H9 (cell line): ENCODE data around the gene F5. TPM values are rescaled to one million over a fixed set of nuclear protein-coding genes. Genes with fewer than 3 reads are reported as not detected.

Source experiments
- DNase-seq: peaks from one replicate; pipeline ENCODE4 v3.0.0-alpha.2; 2017
- H2AFZ ChIP-seq: one replicate; pipeline ENCODE4 v1.6.1; 2013; ENCODE audit warnings: mild to moderate bottlenecking, low read length, control low read depth, moderate library complexity
- H2AK5ac ChIP-seq: 2 replicates; pipeline ENCODE4 v1.6.1; 2013; ENCODE audit warnings: low read length, control low read depth, mixed read lengths; ENCODE audit not compliant: insufficient read length
- H2BK120ac ChIP-seq: one replicate; pipeline ENCODE4 v1.6.1; 2013; ENCODE audit warnings: low read depth, mild to moderate bottlenecking, low read length, control low read depth, inconsistent platforms; ENCODE audit not compliant: poor library complexity, severe bottlenecking
- H2BK12ac ChIP-seq: 2 replicates; pipeline ENCODE4 v1.6.1; 2013; ENCODE audit warnings: low read length, control low read depth, mixed read lengths, low read depth; ENCODE audit not compliant: insufficient read length
- H2BK15ac ChIP-seq: 2 replicates; pipeline ENCODE4 v1.6.1; 2013; ENCODE audit warnings: low read depth, low read length, control low read depth
- H2BK20ac ChIP-seq: one replicate; pipeline ENCODE4 v1.6.1; 2013; ENCODE audit warnings: low read depth, mild to moderate bottlenecking, low read length, control low read depth, inconsistent platforms; ENCODE audit not compliant: poor library complexity, severe bottlenecking
- H2BK5ac ChIP-seq: 2 replicates; pipeline ENCODE4 v1.6.1; 2013; ENCODE audit warnings: low read length, control low read depth, mixed read lengths; ENCODE audit not compliant: insufficient read length
- H3K14ac ChIP-seq: 2 replicates; pipeline ENCODE4 v1.6.1; 2013; ENCODE audit warnings: low read length, control low read depth; ENCODE audit not compliant: insufficient read depth
- H3K18ac ChIP-seq: 2 replicates; pipeline ENCODE4 v1.6.1; 2013; ENCODE audit warnings: low read depth, mild to moderate bottlenecking, mixed read lengths, low read length, control low read depth; ENCODE audit not compliant: insufficient read length
- H3K23ac ChIP-seq: 2 replicates; pipeline ENCODE4 v1.6.1; 2013; ENCODE audit warnings: low read length, control low read depth, mixed read lengths, low read depth; ENCODE audit not compliant: insufficient read length
- H3K23me2 ChIP-seq: 2 replicates; pipeline ENCODE4 v1.6.1; 2013; ENCODE audit warnings: low read depth, mild to moderate bottlenecking, mixed read lengths, low read length, control low read depth; ENCODE audit not compliant: insufficient read length, poor library complexity, severe bottlenecking
- H3K27ac ChIP-seq: 2 replicates; pipeline ENCODE4 v1.5.1; 2013; ENCODE audit warnings: low read length, control low read depth, mixed read lengths, low read depth; ENCODE audit not compliant: insufficient read length
- H3K27me3 ChIP-seq: 2 replicates; pipeline ENCODE4 v1.6.1; 2013; ENCODE audit warnings: low read length, control low read depth, inconsistent platforms; ENCODE audit not compliant: insufficient read depth
- H3K4ac ChIP-seq: 2 replicates; pipeline ENCODE4 v1.6.1; 2013; ENCODE audit warnings: low read depth, mild to moderate bottlenecking, control low read depth, inconsistent platforms, low read length, moderate library complexity
- H3K4me1 ChIP-seq: 2 replicates; pipeline ENCODE4 v1.6.1; 2013; ENCODE audit warnings: low read length, control low read depth, inconsistent platforms; ENCODE audit not compliant: insufficient read depth
- H3K4me2 ChIP-seq: 2 replicates; pipeline ENCODE4 v1.6.1; 2013; ENCODE audit warnings: low read length, control low read depth, mixed read lengths; ENCODE audit not compliant: insufficient read length, insufficient read depth
- H3K56ac ChIP-seq: 2 replicates; pipeline ENCODE4 v1.6.1; 2013; ENCODE audit warnings: low read depth, mild to moderate bottlenecking, mixed read lengths, low read length, control low read depth; ENCODE audit not compliant: insufficient read length
- H3K79me1 ChIP-seq: 2 replicates; pipeline ENCODE4 v1.6.1; 2013; ENCODE audit warnings: low read depth, mild to moderate bottlenecking, moderate library complexity, low read length, control low read depth, inconsistent platforms; ENCODE audit not compliant: insufficient read depth, poor library complexity, severe bottlenecking
- H3K79me2 ChIP-seq: 2 replicates; pipeline ENCODE4 v1.6.1; 2013; ENCODE audit warnings: low read length, control low read depth, inconsistent platforms; ENCODE audit not compliant: insufficient read depth
- H3K9ac ChIP-seq: 2 replicates; pipeline ENCODE4 v1.6.1; 2013; ENCODE audit warnings: low read length, control low read depth, mixed read lengths; ENCODE audit not compliant: insufficient read length; ENCODE audit errors: extremely low read depth
- H3K9me3 ChIP-seq: one replicate; pipeline ENCODE4 v1.6.1; 2013; ENCODE audit warnings: low read depth, low read length, inconsistent platforms; ENCODE audit not compliant: control insufficient read depth
- H3T11ph ChIP-seq: one replicate; pipeline ENCODE4 v1.6.1; 2013; ENCODE audit warnings: mild to moderate bottlenecking, low read length, control low read depth, inconsistent platforms
- H4K20me1 ChIP-seq: one replicate; pipeline ENCODE4 v1.6.1; 2013; ENCODE audit not compliant: control insufficient read depth, insufficient read length, insufficient read depth
- H4K5ac ChIP-seq: 2 replicates; pipeline ENCODE4 v1.6.1; 2013; ENCODE audit warnings: low read depth, mild to moderate bottlenecking, mixed read lengths, low read length, control low read depth; ENCODE audit not compliant: insufficient read length
- H4K8ac ChIP-seq: replicated peaks from 2 replicates; pipeline ENCODE4 v1.6.1; 2013; ENCODE audit warnings: low read length, control low read depth, mixed read lengths, low read depth; ENCODE audit not compliant: insufficient read length
- H4K91ac ChIP-seq: 2 replicates; pipeline ENCODE4 v1.6.1; 2013; ENCODE audit warnings: low read depth, mild to moderate bottlenecking, moderate library complexity, mixed read lengths, low read length, control low read depth; ENCODE audit not compliant: insufficient read length
- H3K27ac Mint-ChIP-seq, 3 experiments: 2 replicates in 2 of 3; 3 replicates in 1 of 3; pipeline ENCODE4 v1.8.0; 2020 to 2021; ENCODE audit warnings: mixed read lengths in 3 of 3, mild to moderate bottlenecking in 1 of 3, moderate library complexity in 1 of 3
- H3K27me3 Mint-ChIP-seq: 2 replicates; pipeline ENCODE4 v1.8.0; 2021; ENCODE audit warnings: low read depth, mild to moderate bottlenecking, moderate library complexity, mixed read lengths
- H3K36me3 Mint-ChIP-seq, 3 experiments: 2 replicates in 2 of 3; 3 replicates in 1 of 3; pipeline ENCODE4 v1.8.0; 2020 to 2021; ENCODE audit warnings: low read depth in 3 of 3, mixed read lengths in 3 of 3; ENCODE audit not compliant: insufficient read depth in 1 of 3
- H3K4me1 Mint-ChIP-seq, 2 experiments: 2 replicates each; pipeline ENCODE4 v1.8.0; 2020; ENCODE audit warnings: mixed read lengths in 2 of 2
- H3K4me3 Mint-ChIP-seq, 2 experiments: 2 replicates in 1 of 2; 3 replicates in 1 of 2; pipeline ENCODE4 v1.8.0; 2020 to 2021; ENCODE audit warnings: mild to moderate bottlenecking in 2 of 2, mixed read lengths in 2 of 2, moderate library complexity in 1 of 2
- H3K9me3 Mint-ChIP-seq, 2 experiments: 2 replicates in 1 of 2; 3 replicates in 1 of 2; pipeline ENCODE4 v1.8.0; 2020; ENCODE audit warnings: mild to moderate bottlenecking in 2 of 2, mixed read lengths in 2 of 2, moderate library complexity in 1 of 2
- WGBS: extraction: QIAGEN DNeasy Blood & Tissue Kit; methylation state at CpG from one replicate; pipeline ENCODE4 v1.1.7; 2013; ENCODE audit warnings: missing lambda C conversion rate, low lambda C conversion rate, mixed read lengths; ENCODE audit not compliant: insufficient read length; ENCODE audit errors: extremely low coverage; 5-methylcytosine and 5-hydroxymethylcytosine counted together
- total RNA-seq: library from RNA; stranded (reverse); gene quantifications from 2 replicates; pipeline ENCODE4 v1.2.1, GENCODE V29; 2021
- TF ChIP-seq, protein P1 (sequence below): fragments of 200-600 bp; sonication (generic); conservative IDR thresholded peaks from 3 replicates; pipeline ENCODE4 v1.8.0; 2021; ENCODE audit warnings: antibody characterized with exemption, mild to moderate bottlenecking

Gene F5
- total RNA-seq, 1 experiment from 2014 or later, result 0.04 TPM

DNA sequence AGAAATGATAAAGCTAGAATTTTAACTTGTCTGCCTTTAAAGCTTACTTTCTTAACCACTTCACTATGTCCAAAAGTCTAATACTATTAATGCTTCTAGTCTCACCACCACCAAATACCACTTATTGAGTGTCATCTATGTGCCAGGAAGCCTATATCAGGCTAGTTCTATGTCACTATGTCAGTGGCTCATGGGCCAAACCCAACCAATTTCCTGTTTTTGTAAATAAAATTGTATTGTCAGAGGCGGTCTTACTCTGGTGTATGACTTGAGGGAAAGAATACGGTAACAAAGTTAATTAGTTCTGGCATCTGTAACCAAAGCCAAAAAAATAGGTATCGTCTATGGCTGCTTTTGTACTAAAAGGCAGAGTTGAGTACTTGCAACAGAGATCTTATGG is 14.8 kb downstream of the F5 start:
- DNase-seq, result no peak
- no peak overlapping the region for H3K23ac ChIP-seq
- no peaks in the 10 kb centered on the region for H3K4me1 Mint-ChIP-seq
- no peaks in the 10 kb centered on the region for H3K36me3 Mint-ChIP-seq
- H2BK5ac ChIP-seq, result no peak overlapping the region
- no peak overlapping the region for H3K27ac Mint-ChIP-seq
- no peak overlapping the region for H2AK5ac ChIP-seq
- H3K56ac ChIP-seq, result no peak overlapping the region
- no peaks in the 10 kb centered on the region for H3K4me1 ChIP-seq
- no peak overlapping the region for H3K4me3 Mint-ChIP-seq
- H2BK120ac ChIP-seq, result no peak overlapping the region
- H3K27me3 ChIP-seq, result no peaks in the 10 kb centered on the region
- H3K9me3 ChIP-seq, result no peaks in the 10 kb centered on the region
- H3K9me3 Mint-ChIP-seq, result no peaks in the 10 kb centered on the region
- H2BK20ac ChIP-seq, result no peak overlapping the region
- H3K23me2 ChIP-seq, result no peaks in the 10 kb centered on the region
- no peak overlapping the region for H3K9ac ChIP-seq
- no peak overlapping the region for H4K5ac ChIP-seq
- TF ChIP-seq, protein P1, sequence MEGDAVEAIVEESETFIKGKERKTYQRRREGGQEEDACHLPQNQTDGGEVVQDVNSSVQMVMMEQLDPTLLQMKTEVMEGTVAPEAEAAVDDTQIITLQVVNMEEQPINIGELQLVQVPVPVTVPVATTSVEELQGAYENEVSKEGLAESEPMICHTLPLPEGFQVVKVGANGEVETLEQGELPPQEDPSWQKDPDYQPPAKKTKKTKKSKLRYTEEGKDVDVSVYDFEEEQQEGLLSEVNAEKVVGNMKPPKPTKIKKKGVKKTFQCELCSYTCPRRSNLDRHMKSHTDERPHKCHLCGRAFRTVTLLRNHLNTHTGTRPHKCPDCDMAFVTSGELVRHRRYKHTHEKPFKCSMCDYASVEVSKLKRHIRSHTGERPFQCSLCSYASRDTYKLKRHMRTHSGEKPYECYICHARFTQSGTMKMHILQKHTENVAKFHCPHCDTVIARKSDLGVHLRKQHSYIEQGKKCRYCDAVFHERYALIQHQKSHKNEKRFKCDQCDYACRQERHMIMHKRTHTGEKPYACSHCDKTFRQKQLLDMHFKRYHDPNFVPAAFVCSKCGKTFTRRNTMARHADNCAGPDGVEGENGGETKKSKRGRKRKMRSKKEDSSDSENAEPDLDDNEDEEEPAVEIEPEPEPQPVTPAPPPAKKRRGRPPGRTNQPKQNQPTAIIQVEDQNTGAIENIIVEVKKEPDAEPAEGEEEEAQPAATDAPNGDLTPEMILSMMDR, result no peak
- H2AFZ ChIP-seq, result no peak overlapping the region
- no peak overlapping the region for H4K8ac ChIP-seq
- no peak overlapping the region for H3K27ac ChIP-seq
- H3K79me1 ChIP-seq, result no peaks in the 10 kb centered on the region
- no peaks in the 10 kb centered on the region for H4K20me1 ChIP-seq
- no peak overlapping the region for H4K91ac ChIP-seq
- no peak overlapping the region for H2BK12ac ChIP-seq
- no peak overlapping the region for H3K14ac ChIP-seq
- H2BK15ac ChIP-seq, result no peak overlapping the region
- no peak overlapping the region for H3K18ac ChIP-seq
- H3K4me2 ChIP-seq, result no peak overlapping the region
- H3K4ac ChIP-seq, result no peak overlapping the region
- H3T11ph ChIP-seq, result no peak overlapping the region
- peaks cover 4% of the 10 kb centered on the region; the same call in 1 of the 2 replicates for H3K27me3 Mint-ChIP-seq
- no peaks in the 10 kb centered on the region for H3K79me2 ChIP-seq
- WGBS, result no CpG with 5 or more reads among the region's 3 CpGs
